Hippocampal formation (tissue), 2 donors: ENCODE results near the gene LIX1L.

Experiments used
- DNase-seq, 2 donors: peaks; one replicate each; lab custom pipeline; 2025; lab: John Stamatoyannopoulos, UW

LIX1L gene

GRCh38 chr1:145957443-145958319 lies at the start of gene LIX1L:
LIX1L (minus strand) TSS chr1:145958017; CDS start chr1:145957927, 90 bp downstream.
- peak; percentile 97 to 99 for DNase-seq

GRCh38 chr1:146001709-146002108 lies 43.9 kb upstream of the LIX1L start:
- DNase-seq, result no peak

GRCh38 chr1:145999321-146000024 lies 41.7 kb upstream of the LIX1L start:
- no peak for DNase-seq

- DNase-seq, result no peak
These were observed 39.9 kb upstream of the LIX1L start for GRCh38 chr1:145997718-145998023.

- DNase-seq, result peak in 1 of 2 donors; percentile 69
These were observed 39.4 kb upstream of the LIX1L start for GRCh38 chr1:145997016-145997717.

- DNase-seq, result peak; percentile 99 to 100
These were observed 38.7 kb upstream of the LIX1L start, which contains the start of gene TXNIP for GRCh38 chr1:145996433-145997015. TXNIP (minus strand) TSS chr1:145996579; CDS start chr1:145996266, 313 bp downstream.

GRCh38 chr1:145995964-145996432 lies 38.2 kb upstream of the LIX1L start:
- no peak for DNase-seq

GRCh38 chr1:145995148-145995881 lies 37.5 kb upstream of the LIX1L start:
- no peak for DNase-seq

- no peak for DNase-seq
These were observed 36.7 kb upstream of the LIX1L start for GRCh38 chr1:145994391-145995120.

GRCh38 chr1:145993618-145994390 lies 36.0 kb upstream of the LIX1L start:
- DNase-seq, result no peak

- DNase-seq, result no peak
These were observed 35.3 kb upstream of the LIX1L start for GRCh38 chr1:145992958-145993617.

GRCh38 chr1:145992502-145992936 lies 34.7 kb upstream of the LIX1L start:
- no peak for DNase-seq

- no peak for DNase-seq
These were observed 34.1 kb upstream of the LIX1L start for GRCh38 chr1:145991735-145992412.

- DNase-seq, result no peak
These were observed 32.5 kb upstream of the LIX1L start for GRCh38 chr1:145990249-145990855.

GRCh38 chr1:145988773-145989172 lies 31.0 kb upstream of the LIX1L start:
- no peak for DNase-seq

- no peak for DNase-seq
These were observed 30.1 kb upstream of the LIX1L start for GRCh38 chr1:145987926-145988325.

- DNase-seq, result no peak
These were observed 28.7 kb upstream of the LIX1L start for GRCh38 chr1:145986551-145986950.
